Smooth muscle cell (in vitro differentiated cells): ENCODE results near the gene CXorf38. TPM values are rescaled to one million over a fixed set of nuclear protein-coding genes. Genes with fewer than 3 reads are reported as not detected.
"Not testable (repeated sequence)": the region's sequence is repeated elsewhere in the genome, so short reads cannot be mapped to it uniquely, and the experiment has no call there.

Experiments
- DNase-seq: peaks from one replicate; lab custom pipeline; 2025; ENCODE audit not compliant: unreplicated experiment; lab: John Stamatoyannopoulos, UW
- H2AFZ ChIP-seq: fragments of 200-600 bp; sonication (generic); 2 replicates; pipeline ENCODE4 v1.6.0; 2016; ENCODE audit warnings: antibody characterized with exemption, low read depth, mild to moderate bottlenecking
- H3F3A ChIP-seq: fragments of 200-600 bp; sonication (generic); 2 replicates; pipeline ENCODE4 v1.6.0; 2017; ENCODE audit warnings: antibody characterized with exemption, low read depth
- H3K27ac ChIP-seq: fragments of 200-600 bp; sonication (generic); 2 replicates; pipeline ENCODE4 v1.5.1; 2016; ENCODE audit warnings: low read depth, mild to moderate bottlenecking
- H3K27me3 ChIP-seq: fragments of 200-600 bp; sonication (generic); 2 replicates; pipeline ENCODE4 v1.6.1; 2016; ENCODE audit warnings: low read depth, mild to moderate bottlenecking
- H3K36me3 ChIP-seq: fragments of 200-600 bp; sonication (generic); 2 replicates; pipeline ENCODE4 v1.5.1; 2016; ENCODE audit warnings: low read depth
- H3K4me1 ChIP-seq: fragments of 200-600 bp; sonication (generic); 2 replicates; pipeline ENCODE4 v1.5.1; 2016; ENCODE audit warnings: low read depth
- H3K4me2 ChIP-seq: fragments of 200-600 bp; sonication (generic); 2 replicates; pipeline ENCODE4 v1.6.0; 2016; ENCODE audit warnings: mild to moderate bottlenecking
- H3K4me3 ChIP-seq: fragments of 200-600 bp; sonication (generic); 2 replicates; pipeline ENCODE4 v1.5.1; 2016; ENCODE audit warnings: mild to moderate bottlenecking
- H3K79me2 ChIP-seq: fragments of 200-600 bp; sonication (generic); 2 replicates; pipeline ENCODE4 v1.6.0; 2016; ENCODE audit warnings: low read depth, mild to moderate bottlenecking
- H3K9ac ChIP-seq: fragments of 200-600 bp; sonication (generic); 2 replicates; pipeline ENCODE4 v1.6.0; 2016; ENCODE audit warnings: low read depth
- H3K9me3 ChIP-seq: fragments of 200-600 bp; sonication (generic); replicated peaks from 2 replicates; pipeline ENCODE4 v1.5.1; 2016; ENCODE audit warnings: low read depth
- H4K20me1 ChIP-seq: fragments of 200-600 bp; sonication (generic); 2 replicates; pipeline ENCODE4 v1.6.0; 2016; ENCODE audit warnings: low read depth
- CTCF ChIP-seq: fragments of 200-600 bp; sonication (generic); IDR thresholded peaks from 2 replicates; pipeline ENCODE4 v1.5.1; 2017; ENCODE audit warnings: borderline replicate concordance, mild to moderate bottlenecking, antibody characterized with exemption; ENCODE audit not compliant: insufficient read depth, poor library complexity, severe bottlenecking
- WGBS: methylation state at CpG from one replicate; pipeline ENCODE4 v1.1.7; 2016; ENCODE audit warnings: low lambda C conversion rate; 5-methylcytosine and 5-hydroxymethylcytosine counted together
- polyA plus RNA-seq: library from polyadenylated mRNA; unstranded; fragments of >200 nt; fragmentation: Nextera tagmentation; extraction: Ambion mirVana; gene quantifications from 2 replicates; pipeline ENCODE4 v1.2.1, GENCODE V29; 2016
- total RNA-seq: library from RNA; depleted of rRNA; stranded (reverse); fragments of >200 nt; gene quantifications from 2 replicates; pipeline ENCODE4 v1.2.3, GENCODE V29; 2014

The CXorf38 gene
- total and polyA plus RNA-seq, 2 experiments from 2014 or later: 8.5 to 11.0 TPM

GRCh38 chrX:40587623-40588022 lies 59.7 kb downstream of the CXorf38 start:
- not testable (repeated sequence) for H3K4me3 ChIP-seq, H3K27ac ChIP-seq, H3K9ac ChIP-seq, H3K4me1 ChIP-seq, H3K36me3 ChIP-seq, H3K9me3 ChIP-seq, H2AFZ ChIP-seq, H3F3A ChIP-seq, H3K4me2 ChIP-seq, H3K27me3 ChIP-seq, DNase-seq
- WGBS: 76% methylated on average over 1 of the region's 1 CpG
- Histone ChIP-seq H3K79me2 (peaks cover 24% of the 10 kb centered on the region), H4K20me1 (peaks cover 34% of the 10 kb centered on the region)

DNA sequence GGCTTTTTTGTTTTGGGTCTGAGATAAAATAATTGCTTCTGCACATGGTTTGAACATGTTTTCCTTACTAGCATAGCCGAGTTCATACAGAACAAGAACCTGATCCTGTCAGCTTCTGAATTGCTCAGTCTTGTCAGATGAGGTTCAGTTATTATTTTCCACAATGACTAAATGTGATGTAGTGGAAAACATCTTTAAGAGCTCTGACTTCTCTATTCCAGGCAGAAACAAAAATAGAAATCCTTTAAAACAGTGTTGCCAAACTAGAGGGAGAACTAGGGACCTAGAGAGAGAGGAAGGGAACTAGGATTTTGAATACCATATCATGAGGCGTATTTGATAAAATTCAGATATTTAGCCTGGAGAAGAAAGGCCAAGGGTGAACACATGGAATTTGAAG lies 64.5 kb downstream of the CXorf38 start:
- Histone ChIP-seq H3K9me3 (no peaks in the 10 kb centered on the region), H3K27me3 (no peaks in the 10 kb centered on the region), H3K4me1 (peaks cover 7% of the 10 kb centered on the region), H4K20me1 (peaks cover 46% of the 10 kb centered on the region), H2AFZ (no peak overlapping the region), H3K9ac (no peak overlapping the region), H3K4me2 (no peak overlapping the region), H3K27ac (no peak overlapping the region), H3K4me3 (no peak overlapping the region), H3F3A (no peaks in the 10 kb centered on the region), H3K36me3 (no peaks in the 10 kb centered on the region), H3K79me2 (peaks cover 39% of the 10 kb centered on the region)
- no peak for TF ChIP-seq CTCF
- no peak for DNase-seq
- WGBS: 76% methylated on average over 2 of the region's 2 CpGs

DNA sequence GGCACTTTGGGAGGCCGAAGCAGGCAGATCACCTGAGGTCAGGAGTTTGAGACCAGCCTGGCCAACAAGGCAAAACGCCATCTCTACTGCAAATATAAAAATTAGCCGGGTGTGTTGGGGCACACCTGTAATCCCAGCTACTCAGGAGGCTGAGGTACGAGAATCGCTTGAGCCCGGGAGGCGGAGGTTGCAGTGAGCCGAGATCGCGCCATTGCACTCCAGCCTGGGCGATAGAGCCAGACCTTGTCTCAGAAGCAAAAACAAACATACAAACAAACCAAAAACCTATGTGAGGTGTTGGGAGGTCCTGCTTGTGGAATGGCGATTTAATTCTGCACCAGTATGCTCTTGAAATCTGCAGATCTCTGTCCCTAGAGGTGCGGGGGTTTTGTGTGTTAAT lies 65.2 kb downstream of the CXorf38 start:
- H3F3A ChIP-seq, H3K27ac ChIP-seq, H3K27me3 ChIP-seq, H2AFZ ChIP-seq, H3K36me3 ChIP-seq, H3K9ac ChIP-seq, H3K9me3 ChIP-seq, H3K4me1 ChIP-seq, DNase-seq: not testable (repeated sequence)
- peaks cover 46% of the 10 kb centered on the region for H4K20me1 ChIP-seq
- peak overlapping the region; percentile 72 for H3K4me3 ChIP-seq
- 94% methylated on average over 13 of the region's 13 CpGs for WGBS
- H3K79me2 ChIP-seq: peaks cover 39% of the 10 kb centered on the region
- peak overlapping the region; percentile 93 for H3K4me2 ChIP-seq

- DNase-seq: no peak
- Histone ChIP-seq H3K4me1 (peaks cover 7% of the 10 kb centered on the region), H3K27me3 (no peaks in the 10 kb centered on the region), H3F3A (no peaks in the 10 kb centered on the region), H3K4me3 (peak overlapping the region; percentile 72), H3K4me2 (peak overlapping the region; percentile 93), H3K27ac (peak overlapping the region; percentile 75), H4K20me1 (peaks cover 43% of the 10 kb centered on the region), H3K9ac (peak overlapping the region; percentile 85), H3K79me2 (peaks cover 39% of the 10 kb centered on the region), H2AFZ (peak overlapping the region; percentile 65), H3K36me3 (no peaks in the 10 kb centered on the region), H3K9me3 (no peaks in the 10 kb centered on the region)
- TF ChIP-seq CTCF: no peak
- 44% methylated on average over 15 of the region's 15 CpGs for WGBS
These were observed 65.9 kb downstream of the CXorf38 start for GRCh38 chrX:40581336-40581920.
